ENCODE results near the gene QSER1.
"Not testable (repeated sequence)": the region's sequence is repeated elsewhere in the genome, so short reads cannot be mapped to it uniquely, and the experiment has no call there.

Gene QSER1

GRCh38 chr11:32891657-32892354 lies 805 bp upstream of the QSER1 start:
- FAIRE-seq: no peak

- no peak for FAIRE-seq
Measured at GRCh38 chr11:32893093-32893342, 407 bp downstream of the QSER1 start.

- no peak for FAIRE-seq
Measured at GRCh38 chr11:32893343-32894148, 935 bp downstream of the QSER1 start.

GRCh38 chr11:32894149-32894827 lies 1.7 kb downstream of the QSER1 start:
- peak; percentile 36 for FAIRE-seq

GRCh38 chr11:32894921-32895320 lies 2.3 kb downstream of the QSER1 start:
- no peak for FAIRE-seq

GRCh38 chr11:32895471-32895870 lies 2.9 kb downstream of the QSER1 start:
- FAIRE-seq: no peak

- FAIRE-seq: no peak
Measured at GRCh38 chr11:32897103-32897502, 4.5 kb downstream of the QSER1 start.

GRCh38 chr11:32899438-32899837 lies 6.8 kb downstream of the QSER1 start:
- FAIRE-seq: no peak

- no peak for FAIRE-seq
Measured at GRCh38 chr11:32902089-32902665, 9.6 kb downstream of the QSER1 start.

GRCh38 chr11:32905028-32905667 lies 12.5 kb downstream of the QSER1 start:
- FAIRE-seq: no peak

- no peak for FAIRE-seq
Measured at GRCh38 chr11:32908619-32909018, 16.0 kb downstream of the QSER1 start.

- FAIRE-seq: no peak
Measured at GRCh38 chr11:32911413-32911812, 18.8 kb downstream of the QSER1 start.

GRCh38 chr11:32913445-32913844 lies 20.8 kb downstream of the QSER1 start:
- no peak for FAIRE-seq

GRCh38 chr11:32916361-32916760 lies 23.8 kb downstream of the QSER1 start:
- no peak for FAIRE-seq

GRCh38 chr11:32916994-32917393 lies 24.4 kb downstream of the QSER1 start:
- no peak for FAIRE-seq

- FAIRE-seq: no peak
Measured at GRCh38 chr11:32918427-32918826, 25.8 kb downstream of the QSER1 start.

- no peak for FAIRE-seq
Measured at GRCh38 chr11:32919338-32919737, 26.7 kb downstream of the QSER1 start.

GRCh38 chr11:32920570-32920969 lies 28.0 kb downstream of the QSER1 start:
- no peak for FAIRE-seq

- FAIRE-seq: no peak
Measured at GRCh38 chr11:32921204-32921603, 28.6 kb downstream of the QSER1 start.

- FAIRE-seq: no peak
Measured at GRCh38 chr11:32931606-32932005, 39.0 kb downstream of the QSER1 start.

- FAIRE-seq: no peak
Measured at GRCh38 chr11:32932196-32932595, 39.6 kb downstream of the QSER1 start.

- no peak for FAIRE-seq
Measured at GRCh38 chr11:32935462-32936029, 42.9 kb downstream of the QSER1 start.

- FAIRE-seq: not testable (repeated sequence)
Measured at GRCh38 chr11:32936178-32936577, 43.6 kb downstream of the QSER1 start.

Data from TTC549 (cell line).